Breast epithelium (tissue), 4 donors: ENCODE measurements around the gene RBM8A. TPM values are rescaled to one million over a fixed set of nuclear protein-coding genes. Genes with fewer than 3 reads are reported as not detected.
A peak's percentile ranks its signal among the peaks of the same experiment; 100 is the strongest.
"Not testable (repeated sequence)": the region's sequence is repeated elsewhere in the genome, so short reads cannot be mapped to it uniquely, and the experiment has no call there.

ENCODE experiments used
- DNase-seq, 2 donors: peaks; one replicate each; pipeline ENCODE4 v3.0.0-alpha.2; 2019; ENCODE audit warnings: low spot score in 2 of 2
- H3K27ac ChIP-seq, 2 donors: fragments of 200-600 bp; sonication (generic) in 1 of 2; one replicate each; pipeline ENCODE4 v1.5.1; 2016 to 2019; ENCODE audit warnings: mild to moderate bottlenecking in 1 of 2
- H3K27me3 ChIP-seq, 2 donors: fragments of 200-600 bp; sonication (generic) in 1 of 2; one replicate each; pipeline versions ENCODE4 v1.5.1 to v1.6.0; 2017 to 2019; ENCODE audit warnings: control low read depth in 1 of 2, mild to moderate bottlenecking in 1 of 2
- H3K36me3 ChIP-seq: fragments of 200-600 bp; one replicate; pipeline ENCODE4 v1.5.1; 2019
- H3K4me1 ChIP-seq, 2 donors: fragments of 200-600 bp; sonication (generic); one replicate each; pipeline ENCODE4 v1.5.1; 2016 to 2019; ENCODE audit warnings: control low read depth in 1 of 2
- H3K4me3 ChIP-seq, 3 donors: fragments of 200-600 bp; sonication (generic); 1 replicate in 2 of 3; 2 replicates in 1 of 3; pipeline ENCODE4 v1.5.1; 2016 to 2019; ENCODE audit warnings: mild to moderate bottlenecking in 3 of 3, moderate library complexity in 2 of 3
- H3K9me3 ChIP-seq, 2 donors: fragments of 200-600 bp; sonication (generic) in 1 of 2; one replicate each; pipeline ENCODE4 v1.5.1; 2016 to 2019; ENCODE audit warnings: control low read depth in 1 of 2
- CTCF ChIP-seq, 3 donors: fragments of 450-650 bp; IDR thresholded peaks; one replicate each; pipeline ENCODE4 v1.5.1; 2016 to 2017; ENCODE audit warnings: antibody characterized with exemption in 3 of 3, mild to moderate bottlenecking in 3 of 3, moderate library complexity in 3 of 3
- POLR2A ChIP-seq: fragments of 450-650 bp; IDR thresholded peaks from one replicate; pipeline ENCODE4 v1.6.1; 2016; ENCODE audit warnings: antibody characterized with exemption, mild to moderate bottlenecking, moderate library complexity
- POLR2AphosphoS5 ChIP-seq, 3 donors: sonication (generic); formaldehyde crosslinking; IDR thresholded peaks; one replicate each; pipeline ENCODE4 v1.6.1; 2017; ENCODE audit warnings: antibody characterized with exemption in 3 of 3
- intact Hi-C: fragments of 100-400 bp; cut with DNase I; formaldehyde crosslinking; loops from one replicate; pipeline ENCODE4 v1.15.1; 2023; ENCODE audit warnings: low total_unique reads
- total RNA-seq, 3 donors: library from RNA; depleted of rRNA; stranded (reverse); fragments of >200 nt; gene quantifications; one replicate each; pipeline ENCODE4 v1.1.0, GENCODE V29; 2016

The RBM8A gene
- total RNA-seq, 3 donors from 2014 or later = 115 to 137 (median 128) TPM

GRCh38 chr1:145942405-145942804 is 15.1 kb upstream of the RBM8A start:
- TF ChIP-seq POLR2A (no peak), POLR2AphosphoS5 (IDR thresholded peaks at IDR 0.05) (no peak), CTCF (IDR thresholded peaks at IDR 0.05) (no peak)
- H3K4me3 ChIP-seq = peak overlapping the region in 1 of 3 donors; percentile 8
- no peaks in the 10 kb centered on the region for H3K27me3 ChIP-seq
- no peak for DNase-seq
- no peaks in the 10 kb centered on the region for H3K36me3 ChIP-seq
- no peaks in the 10 kb centered on the region for H3K4me1 ChIP-seq
- H3K27ac ChIP-seq = peak overlapping the region; percentile 1 to 45
- intact Hi-C loops = no loop called here
- H3K9me3 ChIP-seq = no peaks in the 10 kb centered on the region

- TF ChIP-seq POLR2A = no peak
- Histone ChIP-seq H3K27ac (no peak overlapping the region), H3K36me3 (no peaks in the 10 kb centered on the region), H3K4me1 (no peaks in the 10 kb centered on the region), H3K4me3 (no peak overlapping the region), H3K27me3 (no peaks in the 10 kb centered on the region), H3K9me3 (no peaks in the 10 kb centered on the region)
- intact Hi-C loops = no loop called here
- no peak for DNase-seq
These were observed 10.2 kb upstream of the RBM8A start for GRCh38 chr1:145937436-145937835.

- no peaks in the 10 kb centered on the region for H3K9me3 ChIP-seq
- H3K27ac ChIP-seq = peak overlapping the region; percentile 67 to 68
- no peaks in the 10 kb centered on the region for H3K36me3 ChIP-seq
- H3K4me1 ChIP-seq = no peaks in the 10 kb centered on the region
- no peaks in the 10 kb centered on the region for H3K27me3 ChIP-seq
- no peak overlapping the region for H3K4me3 ChIP-seq
- intact Hi-C loops = no loop called here
- DNase-seq = peak in 1 of 2 donors; percentile 61
- TF ChIP-seq POLR2AphosphoS5 (IDR thresholded peaks at IDR 0.05) (no peak), CTCF (IDR thresholded peaks at IDR 0.05) (no peak), POLR2A (no peak)
These were observed 9.0 kb upstream of the RBM8A start for GRCh38 chr1:145936247-145936646.

GRCh38 chr1:145935708-145936107 is 8.4 kb upstream of the RBM8A start:
- Histone ChIP-seq H3K4me3 (no peak overlapping the region), H3K27ac (peak overlapping the region; percentile 61 to 68), H3K9me3 (no peaks in the 10 kb centered on the region), H3K4me1 (no peaks in the 10 kb centered on the region), H3K36me3 (no peaks in the 10 kb centered on the region), H3K27me3 (no peaks in the 10 kb centered on the region)
- no peak for TF ChIP-seq POLR2AphosphoS5 (IDR thresholded peaks at IDR 0.05)
- no peak for TF ChIP-seq POLR2A
- TF ChIP-seq CTCF (IDR thresholded peaks at IDR 0.05) = no peak
- DNase-seq = no peak
- intact Hi-C loops = no loop called here

- H3K27ac ChIP-seq = not testable (repeated sequence)
These were observed 5.3 kb upstream of the RBM8A start for GRCh38 chr1:145932522-145933009.

GRCh38 chr1:145927916-145928643 is 796 bp upstream of the RBM8A start:
- intact Hi-C loops = no loop called here
- TF ChIP-seq CTCF (IDR thresholded peaks at IDR 0.05) (no peak), POLR2AphosphoS5 (IDR thresholded peaks at IDR 0.05) (no peak), POLR2A (no peak)
- DNase-seq = no peak

More at GRCh38 chr1:145932522-145933009, 5.3 kb upstream of the RBM8A start:
- H3K27me3 ChIP-seq, H3K36me3 ChIP-seq, intact Hi-C loops, H3K4me3 ChIP-seq, H3K9me3 ChIP-seq, H3K4me1 ChIP-seq, DNase-seq: not testable (repeated sequence)

More at GRCh38 chr1:145927916-145928643, 796 bp upstream of the RBM8A start:
- Histone ChIP-seq H3K4me3 (peak overlapping the region; percentile 63 to 82 (median 67)), H3K9me3 (no peaks in the 10 kb centered on the region), H3K36me3 (no peaks in the 10 kb centered on the region), H3K27ac (peak overlapping the region; percentile 96 to 97), H3K4me1 (peaks cover 0 to 5% of the 10 kb centered on the region in 2 donors), H3K27me3 (no peaks in the 10 kb centered on the region)
